ENCODE results near the gene MICAL3. TPM values are rescaled to one million over a fixed set of nuclear protein-coding genes. Genes with fewer than 3 reads are reported as not detected.
"Not testable (repeated sequence)": the region's sequence is repeated elsewhere in the genome, so short reads cannot be mapped to it uniquely, and the experiment has no call there.

Gene MICAL3
- 44.2 and 47.9 TPM in 2 replicates for total RNA-seq
- long read RNA-seq, partial matches to known transcripts = 2 of 4 reads
- long read RNA-seq, other reads (novel, unspliced or antisense) = 2 of 4 reads

- Mint-ChIP-seq H3K27ac (ENCODE audit: unreplicated experiment) (peak within 1 kb of the TSS; percentile 90), H3K36me3 (ENCODE audit: unreplicated experiment) (no peaks in the 10 kb centered on the region), H3K9me3 (ENCODE audit: unreplicated experiment) (no peaks in the 10 kb centered on the region), H3K27me3 (ENCODE audit: unreplicated experiment) (peaks cover 7% of the 10 kb centered on the region), H3K4me1 (ENCODE audit: unreplicated experiment) (peaks cover 16% of the 10 kb centered on the region), H3K4me3 (ENCODE audit: unreplicated experiment) (peak within 1 kb of the TSS; percentile 95)
- peak; percentile 75 for TF ChIP-seq CTCF (IDR thresholded peaks at IDR 0.05)
- peak; percentile 87 for DNase-seq (ENCODE audit: extremely low spot score, unreplicated experiment)
These were observed at the start of gene MICAL3 for GRCh38 chr22:18024276-18024939. Gene MICAL3, minus strand, starts transcription at chr22:18024561. Its CDS starts 117,749 bp downstream, at chr22:17906812.

GRCh38 chr22:18073927-18074326 lies 49.6 kb upstream of the MICAL3 start:
- H3K4me1 Mint-ChIP-seq (ENCODE audit: unreplicated experiment) = peaks cover 21% of the 10 kb centered on the region
- DNase-seq (ENCODE audit: extremely low spot score, unreplicated experiment); H3K9me3 Mint-ChIP-seq (ENCODE audit: unreplicated experiment); H3K27me3 Mint-ChIP-seq (ENCODE audit: unreplicated experiment); H3K36me3 Mint-ChIP-seq (ENCODE audit: unreplicated experiment); H3K4me3 Mint-ChIP-seq (ENCODE audit: unreplicated experiment); H3K27ac Mint-ChIP-seq (ENCODE audit: unreplicated experiment): not testable (repeated sequence)

GRCh38 chr22:18073467-18073866 lies 49.1 kb upstream of the MICAL3 start:
- TF ChIP-seq CTCF (IDR thresholded peaks at IDR 0.05) = no peak
- peaks cover 21% of the 10 kb centered on the region for H3K4me1 Mint-ChIP-seq (ENCODE audit: unreplicated experiment)
- no peak overlapping the region for H3K27ac Mint-ChIP-seq (ENCODE audit: unreplicated experiment)
- no peaks in the 10 kb centered on the region for H3K36me3 Mint-ChIP-seq (ENCODE audit: unreplicated experiment)
- H3K27me3 Mint-ChIP-seq (ENCODE audit: unreplicated experiment) = no peaks in the 10 kb centered on the region
- DNase-seq (ENCODE audit: extremely low spot score, unreplicated experiment) = no peak
- H3K4me3 Mint-ChIP-seq (ENCODE audit: unreplicated experiment) = no peak overlapping the region
- no peaks in the 10 kb centered on the region for H3K9me3 Mint-ChIP-seq (ENCODE audit: unreplicated experiment)

GRCh38 chr22:18071968-18072310 lies 47.6 kb upstream of the MICAL3 start:
- no peak for DNase-seq (ENCODE audit: extremely low spot score, unreplicated experiment)
- no peaks in the 10 kb centered on the region for H3K36me3 Mint-ChIP-seq (ENCODE audit: unreplicated experiment)
- no peaks in the 10 kb centered on the region for H3K27me3 Mint-ChIP-seq (ENCODE audit: unreplicated experiment)
- H3K27ac Mint-ChIP-seq (ENCODE audit: unreplicated experiment) = no peak overlapping the region
- no peak overlapping the region for H3K4me3 Mint-ChIP-seq (ENCODE audit: unreplicated experiment)
- H3K4me1 Mint-ChIP-seq (ENCODE audit: unreplicated experiment) = peaks cover 27% of the 10 kb centered on the region
- TF ChIP-seq CTCF (IDR thresholded peaks at IDR 0.05) = no peak
- no peaks in the 10 kb centered on the region for H3K9me3 Mint-ChIP-seq (ENCODE audit: unreplicated experiment)

GRCh38 chr22:18071307-18071967 lies 47.1 kb upstream of the MICAL3 start:
- H3K27ac Mint-ChIP-seq (ENCODE audit: unreplicated experiment); DNase-seq (ENCODE audit: extremely low spot score, unreplicated experiment); H3K36me3 Mint-ChIP-seq (ENCODE audit: unreplicated experiment): not testable (repeated sequence)

GRCh38 chr22:18070556-18071306 lies 46.4 kb upstream of the MICAL3 start:
- no peak overlapping the region for H3K27ac Mint-ChIP-seq (ENCODE audit: unreplicated experiment)
- peaks cover 24% of the 10 kb centered on the region for H3K4me1 Mint-ChIP-seq (ENCODE audit: unreplicated experiment)
- H3K27me3 Mint-ChIP-seq (ENCODE audit: unreplicated experiment) = no peaks in the 10 kb centered on the region
- TF ChIP-seq CTCF (IDR thresholded peaks at IDR 0.05) = peak; percentile 32
- no peaks in the 10 kb centered on the region for H3K9me3 Mint-ChIP-seq (ENCODE audit: unreplicated experiment)
- H3K36me3 Mint-ChIP-seq (ENCODE audit: unreplicated experiment) = no peaks in the 10 kb centered on the region
- no peak for DNase-seq (ENCODE audit: extremely low spot score, unreplicated experiment)
- no peak overlapping the region for H3K4me3 Mint-ChIP-seq (ENCODE audit: unreplicated experiment)

More at GRCh38 chr22:18071307-18071967, 47.1 kb upstream of the MICAL3 start:
- not testable (repeated sequence) for H3K27me3 Mint-ChIP-seq (ENCODE audit: unreplicated experiment); H3K9me3 Mint-ChIP-seq (ENCODE audit: unreplicated experiment); H3K4me3 Mint-ChIP-seq (ENCODE audit: unreplicated experiment)
- H3K4me1 Mint-ChIP-seq (ENCODE audit: unreplicated experiment) = peaks cover 25% of the 10 kb centered on the region

Data from osteocyte (in vitro differentiated cells).